ENCODE measurements around the gene FBXL17.

Gene FBXL17

GRCh38 chr5:108093186-108093585 is 288.7 kb downstream of the FBXL17 start:
- DNase-seq: no peak

- DNase-seq: no peak
Observed at GRCh38 chr5:108090946-108091345, 291.0 kb downstream of the FBXL17 start.

DNA sequence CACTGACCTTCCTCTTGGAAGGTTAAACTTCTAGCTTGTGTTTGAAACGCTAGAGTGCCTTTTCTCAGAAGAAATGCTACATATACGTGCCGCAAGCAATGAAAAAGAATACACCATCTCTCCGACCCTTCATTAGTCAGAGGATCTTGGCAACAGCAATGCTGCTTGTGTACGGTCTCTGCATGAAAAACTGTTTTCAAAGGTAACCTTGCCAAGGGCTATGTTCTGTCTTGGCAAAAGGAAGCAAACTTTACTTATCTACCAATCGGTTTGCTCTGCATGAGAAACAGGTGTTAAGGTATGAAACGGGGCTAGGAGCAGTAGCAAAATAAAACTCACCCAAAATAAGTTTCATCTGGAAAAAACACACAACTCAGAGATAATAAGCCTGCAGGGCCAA is 297.8 kb downstream of the FBXL17 start:
- DNase-seq: no peak

- no peak for DNase-seq
Observed at GRCh38 chr5:108083232-108083631, 298.7 kb downstream of the FBXL17 start.

DNA sequence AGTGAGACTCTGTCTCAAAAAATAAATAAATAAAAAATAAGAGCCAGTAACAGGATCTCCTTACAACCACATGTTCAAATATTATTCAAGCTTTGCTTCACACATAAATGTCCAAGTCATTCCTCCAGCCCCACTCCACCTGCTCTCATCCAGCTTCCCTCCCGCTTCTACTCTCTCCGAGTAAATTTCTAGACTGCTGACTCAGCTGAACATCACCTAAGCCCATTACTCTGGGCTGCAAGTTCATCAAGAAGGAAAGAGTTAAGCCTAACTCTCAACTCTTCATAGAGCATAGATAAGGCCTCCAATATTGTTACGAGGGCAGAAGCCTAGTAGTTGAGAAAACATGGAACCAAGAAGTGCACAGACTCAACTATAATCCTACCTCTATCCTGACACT is 300.2 kb downstream of the FBXL17 start:
- DNase-seq: no peak

- DNase-seq: no peak
Observed at GRCh38 chr5:108079753-108080152, 302.1 kb downstream of the FBXL17 start.

DNA sequence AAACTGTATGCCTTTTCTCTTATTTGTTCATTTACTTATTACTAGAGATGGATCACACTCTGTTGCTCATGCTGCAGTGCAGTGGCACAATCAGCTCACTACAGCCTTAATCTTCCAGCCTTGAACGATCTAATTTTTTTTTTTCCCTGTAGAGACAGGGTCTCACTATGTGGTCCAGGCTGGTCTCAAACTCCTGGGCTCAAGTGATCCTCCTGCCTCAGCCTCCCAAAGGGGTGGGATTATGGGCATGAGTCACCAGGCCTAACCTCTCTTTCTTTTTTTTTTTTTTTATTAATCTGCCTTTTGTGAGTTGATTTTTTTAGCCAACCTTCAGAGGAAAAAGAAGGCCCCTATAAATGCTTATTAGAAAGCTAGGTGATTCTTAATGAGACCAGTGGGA is 303.0 kb downstream of the FBXL17 start:
- no peak for DNase-seq

DNA sequence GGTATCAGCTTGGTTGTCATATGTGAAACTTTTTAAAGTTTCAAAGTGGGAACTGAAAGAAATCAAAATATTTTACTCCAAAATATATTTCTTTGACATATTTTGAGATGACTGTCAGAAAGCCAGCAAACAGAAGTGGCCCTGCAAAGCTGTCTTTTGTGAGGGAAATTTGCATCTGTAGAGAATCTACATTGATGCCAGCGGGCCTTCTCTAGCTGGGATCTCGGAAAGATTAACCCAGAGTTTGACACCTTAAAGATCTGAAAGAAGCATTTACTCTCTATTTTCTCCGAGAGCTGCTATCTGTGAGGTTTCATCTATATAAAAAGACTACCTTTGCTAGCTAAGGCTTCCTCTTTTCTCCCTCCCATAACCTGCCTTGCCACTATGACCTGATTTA is 303.6 kb downstream of the FBXL17 start:
- no peak for DNase-seq

- no peak for DNase-seq
Observed at GRCh38 chr5:108074626-108075025, 307.3 kb downstream of the FBXL17 start.

DNA sequence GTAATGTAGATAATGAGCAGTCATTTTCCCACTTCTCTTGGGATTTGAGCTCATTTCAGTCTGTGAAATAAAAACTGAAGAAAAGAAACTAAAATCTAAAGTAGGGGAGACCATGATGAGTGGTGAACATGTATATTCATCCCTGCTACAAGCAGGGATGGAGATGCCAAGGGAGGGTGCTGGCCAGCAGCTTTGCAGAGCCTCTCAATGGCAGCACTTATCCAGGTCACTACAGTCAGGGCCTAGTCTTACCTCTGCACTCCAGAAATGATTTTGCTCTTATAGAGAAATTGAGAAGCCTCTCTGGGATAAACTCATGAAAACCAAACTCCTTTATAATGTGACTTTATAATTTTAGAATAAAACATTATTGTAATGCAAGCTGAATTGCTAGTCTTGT is 317.6 kb downstream of the FBXL17 start:
- no peak for DNase-seq

- DNase-seq: no peak
Observed at GRCh38 chr5:108061941-108062340, 320.0 kb downstream of the FBXL17 start.

DNA sequence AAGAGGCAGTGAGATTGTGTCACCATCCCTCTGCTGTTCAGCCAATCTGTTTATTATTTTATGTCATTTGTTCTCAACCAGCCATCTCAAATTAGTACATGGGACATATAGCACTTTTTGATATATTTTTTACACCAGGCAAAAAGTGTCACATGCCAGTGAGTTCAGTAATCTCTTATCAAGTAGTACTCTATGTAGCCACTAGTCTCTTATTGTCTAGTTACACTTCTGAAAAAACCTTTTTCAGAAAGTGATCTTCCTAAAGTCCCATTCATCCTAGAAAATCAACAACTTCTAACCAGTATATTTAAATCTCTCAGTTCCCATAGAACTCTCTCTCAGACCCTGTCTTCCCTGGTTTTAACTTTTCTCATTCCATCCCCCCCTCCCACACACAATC is 321.6 kb downstream of the FBXL17 start:
- no peak for DNase-seq

DNA sequence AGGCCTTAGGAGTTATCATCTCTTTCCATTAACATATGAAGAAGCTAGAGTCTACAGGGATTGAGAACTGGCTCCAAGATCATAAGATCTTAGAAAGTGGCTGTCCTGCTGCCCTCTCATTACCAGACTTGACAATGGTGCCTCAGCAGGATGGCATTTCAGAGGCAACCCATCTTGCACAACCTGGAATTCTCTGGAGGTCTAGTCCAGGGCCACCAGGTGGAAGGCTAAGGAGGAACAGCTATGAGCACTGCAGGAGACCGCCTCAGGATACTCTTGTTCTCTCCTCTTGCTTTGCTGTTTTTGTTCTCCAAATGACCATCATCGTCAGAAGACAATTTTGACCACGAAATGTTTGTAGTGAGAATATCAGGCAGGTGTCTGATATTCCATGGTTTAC is 322.6 kb downstream of the FBXL17 start:
- DNase-seq: no peak

GRCh38 chr5:108054349-108054748 is 327.5 kb downstream of the FBXL17 start:
- DNase-seq: no peak

- DNase-seq: no peak
Observed at GRCh38 chr5:108046955-108047670, 334.8 kb downstream of the FBXL17 start.

- DNase-seq: no peak
Observed at GRCh38 chr5:108036482-108036881, 345.4 kb downstream of the FBXL17 start.

DNA sequence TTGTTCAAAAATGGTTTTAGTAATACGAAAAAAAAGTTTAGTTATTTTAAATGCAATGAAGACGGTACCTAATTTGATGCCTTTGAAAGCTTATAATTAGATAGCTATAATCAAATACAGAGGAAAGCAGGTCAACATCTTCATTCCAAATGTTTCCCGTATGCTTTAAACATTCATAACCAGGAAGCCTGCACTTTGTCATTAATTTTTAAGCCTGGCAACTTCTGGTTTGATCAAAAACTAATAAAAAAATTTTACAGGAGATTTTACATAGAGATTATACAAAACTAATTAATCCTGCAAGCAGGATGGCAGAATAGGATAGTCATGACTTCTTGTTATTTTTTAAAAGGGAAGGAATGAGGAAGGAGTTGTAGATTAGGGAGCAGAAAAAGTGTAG is 353.0 kb downstream of the FBXL17 start:
- DNase-seq: no peak

DNA sequence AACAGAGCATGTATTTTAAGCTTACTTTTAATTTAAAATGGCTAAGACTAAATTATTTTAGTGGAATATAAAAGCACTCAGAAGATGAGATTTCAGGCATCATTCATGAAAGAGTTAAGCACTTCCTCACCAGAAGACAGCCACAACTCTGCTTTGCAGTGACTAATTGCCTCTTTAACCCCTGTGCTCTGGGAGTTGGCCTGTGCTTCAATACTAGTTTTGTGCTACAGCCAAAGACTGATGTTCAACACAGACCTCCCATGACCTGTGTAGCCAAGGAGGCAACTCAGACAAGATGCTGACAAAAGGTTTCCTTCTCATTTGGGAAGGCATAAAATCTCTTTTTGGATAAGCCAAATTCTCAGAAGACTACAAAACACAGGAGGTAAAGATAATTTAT is 353.5 kb downstream of the FBXL17 start:
- no peak for DNase-seq

DNA sequence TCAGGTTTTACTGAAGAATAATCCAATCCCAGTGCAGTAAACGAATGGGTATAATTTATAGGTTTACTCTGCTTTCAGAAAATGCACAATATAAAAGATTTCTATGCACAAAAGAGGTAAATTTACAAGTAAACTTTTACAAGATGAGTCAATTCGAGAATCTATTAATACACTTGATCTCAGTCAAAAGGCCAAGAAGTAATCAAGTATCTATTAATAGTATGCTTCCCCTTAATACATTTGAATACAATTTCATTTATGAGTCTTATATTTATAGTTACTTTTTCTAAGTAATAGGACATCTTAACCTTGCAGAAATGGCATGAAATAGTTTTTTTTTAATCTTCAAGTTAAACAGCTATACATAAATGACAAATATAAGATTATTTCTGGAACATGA is 355.9 kb downstream of the FBXL17 start:
- DNase-seq: no peak

DNA sequence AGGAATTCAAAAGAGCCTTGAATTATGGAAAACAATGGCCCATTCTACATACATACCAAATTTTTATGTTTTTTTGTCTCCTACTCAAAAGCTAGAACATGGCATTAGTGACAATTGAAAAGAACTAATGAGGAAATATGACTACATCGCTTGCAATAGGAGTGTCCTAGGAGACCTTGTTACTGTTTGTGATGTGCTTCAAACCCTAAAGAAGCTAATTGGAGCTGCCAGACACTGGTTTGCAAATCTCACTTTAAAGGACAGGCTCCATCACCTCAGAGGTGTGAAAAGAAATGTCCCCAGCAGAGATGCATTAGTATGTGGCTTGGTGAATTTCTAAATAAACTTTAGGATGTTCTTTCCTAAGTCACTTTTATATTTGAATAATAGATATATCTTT is 356.9 kb downstream of the FBXL17 start:
- no peak for DNase-seq

DNA sequence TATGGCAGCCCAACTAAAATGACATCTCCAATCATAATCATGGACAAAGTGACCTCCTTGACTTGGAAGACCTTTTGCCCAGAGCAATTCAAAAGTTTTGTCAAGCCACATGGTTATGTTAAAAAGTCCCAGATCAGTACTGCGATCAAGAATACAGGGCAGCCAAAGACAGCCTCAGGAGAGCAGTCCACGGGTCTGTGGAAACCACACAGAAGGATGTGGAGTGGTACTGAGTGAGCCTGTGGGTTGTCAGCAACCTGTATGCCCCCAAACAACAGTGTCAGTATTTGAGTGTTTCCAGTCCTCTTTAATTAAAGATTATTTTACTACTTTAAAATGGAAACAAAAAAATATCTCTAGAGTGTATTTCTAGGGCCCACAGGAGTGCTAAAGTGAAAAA is 365.8 kb downstream of the FBXL17 start:
- no peak for DNase-seq

GRCh38 chr5:108006791-108007190 is 375.1 kb downstream of the FBXL17 start:
- no peak for DNase-seq

DNA sequence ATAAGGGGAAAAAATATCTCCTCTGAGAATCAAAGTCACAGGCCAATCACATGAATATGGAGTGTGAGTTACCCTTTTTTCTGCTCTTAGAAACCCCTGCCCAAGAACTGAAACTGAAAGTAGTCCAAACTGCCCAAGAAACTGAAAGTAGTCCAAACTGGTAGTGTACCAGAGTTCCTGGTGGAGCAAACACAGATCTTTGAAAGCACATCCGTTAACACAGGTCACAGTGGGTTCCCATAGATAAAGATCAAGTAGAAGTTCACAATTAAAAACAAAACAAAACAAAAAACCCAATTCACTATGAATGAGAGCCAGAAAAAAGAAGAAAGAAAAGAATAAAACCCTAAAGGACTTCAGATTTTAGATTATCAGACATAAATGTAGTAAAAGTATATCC is 378.7 kb downstream of the FBXL17 start:
- no peak for DNase-seq

GRCh38 chr5:108001222-108001621 is 380.7 kb downstream of the FBXL17 start:
- no peak for DNase-seq

Measured in right kidney (tissue), 1 donor.